GM19239 (cell line): ENCODE data around the gene MAPK12.

ENCODE experiments used
- DNase-seq: peaks from one replicate; pipeline ENCODE4 v3.0.0; 2011; ENCODE audit warnings: low spot score; ENCODE audit not compliant: insufficient read length
- FAIRE-seq: peaks from 2 replicates; lab custom pipeline; 2011; peaks lifted over from hg19 to GRCh38; lab: Jason Lieb, UNC

The MAPK12 gene

DNA sequence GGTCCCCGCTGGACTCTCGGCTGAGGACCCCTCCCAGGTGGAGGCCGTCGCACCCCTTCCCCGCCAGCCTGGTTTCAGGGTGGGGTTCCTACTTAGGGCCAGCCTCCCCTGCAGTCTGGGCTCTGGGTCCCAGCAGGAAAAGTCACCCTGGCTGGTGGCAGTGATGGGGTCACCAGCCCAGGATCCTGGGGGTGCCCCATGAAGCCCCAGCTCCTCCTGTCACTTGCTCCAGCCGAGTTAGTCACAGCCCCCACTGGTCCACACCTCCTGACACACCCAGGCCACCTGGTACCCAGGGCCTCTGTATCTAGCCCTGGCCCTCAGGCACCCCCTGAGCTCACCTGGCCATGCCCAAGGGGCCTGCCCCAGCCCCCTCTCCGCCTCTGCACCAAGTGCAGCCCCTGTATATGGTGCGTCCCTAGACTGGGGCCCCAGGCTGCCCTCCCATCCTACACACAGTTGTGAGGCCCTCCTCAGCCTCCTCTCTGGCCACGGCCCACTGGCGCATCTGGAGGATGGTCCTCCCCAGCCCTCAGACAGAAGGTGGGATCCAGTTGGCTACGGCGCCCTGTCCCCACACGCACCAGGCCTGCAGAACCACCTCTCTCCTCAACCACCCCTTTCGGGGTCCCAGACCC is 39.3 kb upstream of the MAPK12 start:
- DNase-seq (no peak), FAIRE-seq (no peak)

DNA sequence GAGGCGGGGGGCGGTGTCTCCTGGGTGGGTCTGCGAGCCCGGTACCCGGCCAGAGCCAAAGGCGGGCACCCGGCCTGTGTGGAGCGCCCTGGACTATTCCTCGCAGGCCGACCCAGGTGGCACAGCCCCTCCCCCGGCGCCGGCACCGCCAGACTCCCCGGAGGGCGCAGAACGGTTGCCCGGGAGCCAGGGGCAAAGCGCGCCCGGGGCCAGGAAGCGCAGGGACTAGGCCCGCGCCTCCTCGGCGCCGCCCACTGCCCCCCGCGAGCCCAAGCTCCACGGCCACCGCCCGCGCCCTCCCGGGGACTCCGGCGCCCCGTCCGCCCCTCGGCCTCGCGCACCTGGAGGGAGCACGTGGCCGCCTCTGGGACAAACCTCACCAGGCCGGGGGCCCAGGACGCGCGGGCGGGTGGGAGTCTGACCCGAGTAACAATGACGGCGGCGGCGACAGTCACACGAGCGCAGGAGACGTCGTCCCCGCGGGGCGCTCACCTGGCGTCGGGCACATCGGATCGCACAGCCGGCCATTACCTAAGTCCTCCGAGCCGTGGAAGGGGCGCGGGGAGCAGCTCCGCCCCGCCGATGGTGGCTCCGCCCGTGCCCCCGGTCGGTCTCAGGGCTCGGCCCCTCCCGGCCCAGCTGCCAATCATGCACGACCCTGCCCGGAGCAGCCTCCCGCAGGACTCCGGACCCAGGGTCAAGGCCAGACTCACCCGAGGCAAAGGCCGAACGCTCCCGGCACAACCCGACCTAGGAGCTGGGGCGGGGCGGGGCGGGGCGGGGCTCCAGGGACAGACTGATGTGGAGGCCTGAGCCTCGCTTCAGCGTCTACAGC is 38.5 kb upstream of the MAPK12 start:
- DNase-seq (no peak), FAIRE-seq (no peak)

DNA sequence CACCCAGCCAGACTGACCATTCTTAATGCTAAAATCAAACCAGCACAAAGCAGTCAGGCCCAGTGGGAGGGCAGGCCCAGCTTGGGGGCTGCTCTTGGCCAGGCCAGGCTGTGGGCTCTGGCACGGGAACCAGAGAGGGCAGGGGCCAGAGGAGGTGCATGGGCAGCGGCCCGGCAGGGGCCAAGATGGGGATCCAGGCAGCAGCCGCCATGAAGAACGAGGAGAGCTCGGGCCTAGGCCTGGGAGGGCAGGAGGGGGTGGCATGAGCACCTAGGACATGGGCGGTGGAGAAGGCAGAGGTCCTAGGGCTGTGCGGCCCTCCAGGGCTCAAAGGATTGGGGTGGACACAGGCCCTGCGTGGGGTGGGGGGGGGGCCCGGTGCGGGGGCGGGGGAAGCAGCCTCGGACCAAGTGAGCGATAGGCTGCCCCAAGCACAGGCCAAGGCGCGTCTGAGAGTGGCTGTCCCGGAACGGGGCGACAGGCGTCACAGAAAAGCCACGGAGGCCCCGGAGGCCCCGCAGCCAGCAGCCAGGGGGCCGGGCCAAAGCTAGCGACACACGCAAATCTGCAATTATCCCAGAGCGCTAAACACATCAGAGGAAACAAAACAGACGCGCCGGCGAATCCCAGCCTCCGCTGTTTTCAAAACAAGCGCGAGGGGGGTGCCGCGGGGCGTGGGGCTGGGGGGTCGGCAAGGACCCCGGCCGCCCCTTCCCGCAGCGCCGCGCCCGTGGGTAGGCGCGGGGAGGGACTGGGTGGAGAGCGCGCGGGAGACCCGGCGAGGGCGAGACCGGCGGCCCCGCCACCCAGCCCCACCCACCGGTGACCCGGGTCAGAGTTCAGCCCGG is 37.7 kb upstream of the MAPK12 start:
- DNase-seq (no peak), FAIRE-seq (no peak)

DNA sequence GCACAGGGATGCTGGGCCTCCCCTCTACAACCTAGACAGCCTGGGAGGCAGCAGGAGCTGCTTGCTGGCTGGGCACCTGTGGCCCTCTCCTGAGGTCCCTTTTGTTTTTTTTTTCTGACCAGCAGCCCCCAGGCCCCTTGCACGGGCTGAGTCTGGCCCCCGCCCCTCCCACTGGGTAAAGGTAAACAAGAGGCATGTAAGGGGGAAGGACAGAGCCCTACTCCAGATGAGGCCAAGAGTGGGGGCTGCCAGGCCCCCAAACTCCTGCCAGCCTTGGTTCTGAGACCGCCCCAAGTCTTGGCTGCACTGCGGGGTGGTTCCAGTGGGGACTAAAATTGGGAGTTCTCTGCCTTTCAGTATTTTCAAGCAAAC is 36.8 kb upstream of the MAPK12 start:
- FAIRE-seq: no peak
- no peak for DNase-seq

DNA sequence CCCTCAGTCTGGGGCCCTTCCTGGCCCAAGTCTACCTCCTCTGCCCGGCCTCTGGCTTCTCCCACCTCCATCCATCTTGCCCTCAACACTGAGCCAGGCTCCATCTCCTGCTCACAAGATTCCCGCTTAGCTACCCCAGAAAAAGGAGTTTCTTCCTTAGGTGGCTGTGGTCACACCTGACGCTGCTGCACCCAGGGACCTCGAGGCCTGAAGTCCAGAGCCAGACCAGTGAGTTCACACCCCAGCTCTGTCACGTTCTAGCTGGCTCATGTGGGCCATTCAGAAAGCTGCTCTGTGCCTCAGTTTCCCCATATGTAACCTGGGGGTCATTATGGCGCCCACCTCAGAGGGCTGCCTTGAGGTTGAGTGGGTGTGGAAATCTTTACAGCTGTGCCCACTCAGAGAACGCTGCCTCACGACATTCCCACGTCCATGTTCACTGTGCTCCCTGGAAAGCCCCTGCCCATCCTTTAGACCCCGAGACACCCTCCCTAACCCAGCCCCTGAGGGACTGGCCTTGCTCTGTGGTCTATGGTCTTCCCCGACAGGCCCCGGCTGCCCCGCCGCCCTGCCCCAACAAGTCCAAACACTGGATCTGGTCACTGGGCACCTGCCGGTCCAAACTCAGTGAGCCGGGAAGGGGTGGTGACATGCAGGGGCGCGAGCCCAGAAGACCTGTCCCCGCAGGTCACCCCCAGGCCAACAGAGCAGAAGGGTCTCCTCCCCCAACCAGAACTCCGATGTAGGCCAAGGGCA is 36.2 kb upstream of the MAPK12 start:
- DNase-seq: no peak
- FAIRE-seq: no peak

DNA sequence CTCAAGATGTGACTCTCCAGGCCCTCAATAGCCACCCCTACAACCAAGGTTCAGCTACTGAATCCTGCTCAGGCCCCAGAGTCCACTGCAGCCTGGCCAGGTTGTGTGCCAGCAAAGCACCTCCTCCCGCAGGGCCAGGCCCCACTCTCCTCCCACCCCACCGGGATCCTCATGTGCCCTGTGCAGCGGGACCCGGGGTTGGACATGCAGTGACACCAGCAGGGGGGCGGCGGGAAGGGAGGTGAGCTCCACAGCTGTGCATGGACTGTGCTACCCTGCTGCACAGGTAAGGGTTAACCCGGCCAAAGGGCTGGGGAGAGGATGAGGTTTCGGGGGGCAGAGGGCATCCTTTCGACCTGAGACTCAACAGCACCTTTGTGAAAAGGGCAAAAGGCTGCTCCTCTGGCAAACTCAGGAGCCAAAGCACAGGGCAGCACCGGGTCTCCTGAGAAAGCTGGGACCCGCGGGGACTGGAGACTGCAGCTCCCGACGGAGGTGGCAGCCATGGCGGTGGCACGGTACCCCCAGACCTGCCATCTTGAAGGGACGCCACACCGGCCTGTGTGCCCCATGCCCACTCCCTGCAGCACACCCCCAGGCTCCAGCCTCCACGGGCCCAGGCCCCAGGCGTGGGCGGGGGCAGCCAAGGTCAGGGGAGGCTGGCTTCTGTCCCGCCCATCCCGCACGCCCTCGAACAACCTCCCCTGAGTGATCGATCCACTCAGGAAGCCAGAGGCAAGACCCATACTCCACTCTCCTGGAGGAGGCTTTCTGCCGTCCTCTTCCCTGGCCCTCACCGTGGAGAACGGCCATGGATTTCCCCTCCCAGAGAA is 35.4 kb upstream of the MAPK12 start:
- FAIRE-seq: no peak

DNA sequence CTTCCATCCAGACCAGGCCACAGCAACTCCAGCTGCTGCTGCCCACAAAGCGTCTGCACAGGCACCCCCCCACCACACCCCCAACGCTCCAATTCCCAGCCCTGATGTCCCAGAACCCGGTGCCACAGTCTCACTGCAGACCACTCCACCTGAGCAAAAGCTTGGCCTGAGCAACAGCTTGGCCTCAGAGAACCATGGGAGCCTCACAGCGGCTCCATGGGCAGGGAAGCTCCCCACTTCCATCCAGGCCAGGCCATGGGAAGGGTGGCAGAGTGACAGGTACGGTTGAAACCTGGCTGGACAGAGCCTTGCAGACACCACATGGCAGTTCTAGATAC is 32.8 kb upstream of the MAPK12 start:
- DNase-seq (no peak), FAIRE-seq (no peak)

More for the DNA sequence above, 35.4 kb upstream of the MAPK12 start:
- no peak for DNase-seq

DNA sequence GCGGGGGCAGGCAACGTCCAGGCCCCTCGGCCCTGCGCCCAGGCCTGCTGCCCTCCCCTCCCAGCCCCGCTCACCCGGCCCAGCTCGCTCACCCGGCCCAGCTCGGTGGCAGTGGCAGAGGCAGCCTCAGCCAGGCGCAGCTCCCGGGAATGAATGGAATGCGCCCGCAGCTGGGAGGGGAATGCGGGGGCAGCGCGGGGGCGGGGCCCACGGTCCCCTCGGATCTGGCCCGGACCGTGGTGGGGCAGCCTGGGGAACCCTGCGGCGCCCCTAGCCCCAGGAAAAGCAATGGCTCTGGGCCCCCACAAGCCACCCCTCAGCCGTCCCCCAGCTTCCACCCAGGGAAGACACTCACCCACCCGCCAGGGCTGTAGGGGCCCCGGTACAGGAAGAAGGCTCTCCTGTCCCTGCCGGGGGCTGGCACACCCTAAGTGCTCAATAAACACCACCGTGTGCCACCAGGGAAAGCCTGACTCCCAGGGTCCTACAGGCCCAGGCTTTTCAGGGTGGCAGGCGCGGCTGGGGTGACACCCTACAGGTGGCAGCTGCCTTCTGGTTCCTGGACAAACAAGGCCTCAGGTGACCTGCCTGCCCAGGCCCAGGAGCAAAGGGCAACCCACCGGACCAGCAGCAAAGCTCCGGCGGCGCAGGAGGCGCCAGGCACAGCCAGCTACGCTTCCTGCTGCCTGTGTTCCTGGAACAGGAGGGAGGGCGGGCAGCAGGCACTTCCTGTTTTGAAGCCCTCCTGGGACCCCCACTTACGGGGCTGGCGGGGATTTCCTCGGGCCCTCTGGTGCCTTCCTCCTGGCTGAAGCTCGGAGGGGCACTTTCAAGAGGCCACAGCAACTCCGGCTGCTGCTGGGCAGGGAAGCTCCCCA is 32.2 kb upstream of the MAPK12 start:
- DNase-seq: no peak
- peak; percentile 28 for FAIRE-seq

DNA sequence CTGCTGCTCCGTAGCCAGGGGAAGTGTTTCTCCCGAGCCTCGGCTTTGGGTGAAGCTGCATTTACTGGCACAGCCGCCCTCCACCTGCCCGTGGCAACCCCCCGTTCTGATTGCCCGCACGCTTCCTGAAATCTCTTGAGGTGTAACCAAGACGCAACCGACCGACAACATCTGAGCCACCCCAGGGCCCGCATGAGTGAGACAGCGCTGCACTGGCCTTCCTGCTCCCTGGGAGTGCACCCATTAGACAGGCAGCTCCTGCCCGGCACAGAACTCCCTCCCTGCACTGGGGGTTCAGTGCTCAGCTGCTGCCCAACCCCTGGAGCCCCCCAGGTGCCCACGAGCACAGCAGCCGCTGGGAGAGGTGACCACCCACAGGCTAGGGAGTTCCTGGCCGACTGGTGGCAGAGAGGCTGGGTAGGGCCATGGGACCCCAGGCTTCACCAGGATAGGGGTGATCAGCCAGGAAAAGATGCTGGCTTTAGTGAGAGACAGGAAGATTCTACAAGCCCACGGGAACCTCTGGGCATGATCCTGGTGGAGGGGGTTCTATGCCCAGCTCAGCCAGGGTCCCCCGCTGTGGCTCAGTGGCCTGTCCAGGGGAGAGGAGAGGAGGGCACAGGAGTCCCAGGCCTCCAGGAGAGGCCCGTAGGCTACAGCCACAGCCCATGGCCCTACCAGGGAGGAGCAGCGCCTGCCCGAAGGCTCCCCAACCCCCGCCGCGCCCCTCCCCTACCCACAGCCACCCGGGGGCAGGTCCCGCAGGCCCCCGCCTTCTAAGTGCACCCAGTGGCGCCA is 31.4 kb upstream of the MAPK12 start:
- no peak for DNase-seq
- FAIRE-seq: peak; percentile 71

DNA sequence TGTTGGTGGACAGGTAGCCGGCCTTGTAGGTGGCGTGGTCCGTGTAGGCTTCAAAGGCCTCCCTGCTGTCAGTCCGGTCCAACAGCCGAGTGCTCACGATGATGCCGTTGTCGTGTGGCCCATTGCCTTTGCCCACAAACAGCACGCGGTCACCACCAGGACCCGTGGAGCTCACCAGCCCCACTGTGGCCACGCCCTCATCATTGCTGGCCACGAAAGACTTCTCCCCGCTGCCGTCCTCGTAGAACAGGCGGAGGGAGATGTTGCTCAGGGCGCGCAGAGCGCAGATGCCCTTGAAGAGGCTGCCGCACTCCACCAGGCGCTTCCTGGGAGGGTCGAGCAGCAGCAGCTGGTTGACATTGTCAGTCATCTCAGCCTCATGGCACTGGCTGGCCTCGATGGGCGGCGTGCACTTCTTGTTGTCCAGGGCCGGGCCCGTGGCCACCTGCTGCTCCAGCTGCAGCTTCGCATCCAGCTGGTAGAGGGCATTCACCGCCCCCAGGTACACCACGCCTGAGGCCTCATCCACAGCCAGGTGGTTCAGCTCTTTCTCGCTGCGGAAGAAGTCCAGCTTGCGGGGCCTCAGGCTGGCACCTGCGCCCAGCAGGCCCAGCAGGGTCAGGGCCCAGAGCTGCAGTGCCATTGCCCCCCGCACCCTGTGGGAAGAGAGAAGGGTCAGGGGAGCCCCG is 28.6 kb upstream of the MAPK12 start:
- no peak for FAIRE-seq
- no peak for DNase-seq

DNA sequence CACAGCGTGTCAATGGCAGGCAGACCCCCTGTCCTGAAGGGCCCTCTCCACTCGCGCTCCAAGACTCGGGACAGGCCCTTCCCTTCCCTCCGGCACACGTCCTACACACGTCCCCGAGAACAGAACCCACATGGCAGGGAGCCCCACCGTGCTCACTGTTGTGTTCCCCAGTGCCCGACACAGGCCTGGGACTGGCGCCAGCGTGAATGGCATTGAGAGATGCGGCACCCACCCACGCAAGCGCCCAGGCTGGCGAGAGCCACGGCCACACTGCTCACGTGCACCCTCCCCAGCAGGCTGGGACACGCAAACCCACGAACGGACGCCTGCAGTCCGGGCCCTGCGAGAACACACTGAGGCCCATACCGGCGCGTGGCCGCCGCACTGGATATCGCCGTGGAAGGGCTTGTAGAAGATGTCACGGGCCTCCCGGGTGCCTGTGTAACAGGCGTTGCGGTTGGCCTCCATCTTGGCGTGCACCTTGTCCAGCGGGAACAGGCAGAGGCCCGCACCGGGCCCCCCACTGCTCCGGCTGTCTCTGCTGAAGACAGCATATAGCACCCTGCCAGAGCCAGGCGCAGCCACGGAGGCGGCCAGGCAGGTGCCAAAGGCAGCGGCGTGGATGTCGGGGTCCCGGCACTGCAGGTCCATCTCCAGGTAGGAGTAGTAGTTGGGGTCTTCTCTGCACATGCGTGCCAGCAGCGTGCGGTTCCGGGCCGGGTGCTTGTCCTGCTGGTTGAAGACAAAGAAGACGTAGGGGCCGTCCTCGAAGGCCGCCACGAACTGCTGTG is 27.9 kb upstream of the MAPK12 start:
- DNase-seq (no peak), FAIRE-seq (no peak)

DNA sequence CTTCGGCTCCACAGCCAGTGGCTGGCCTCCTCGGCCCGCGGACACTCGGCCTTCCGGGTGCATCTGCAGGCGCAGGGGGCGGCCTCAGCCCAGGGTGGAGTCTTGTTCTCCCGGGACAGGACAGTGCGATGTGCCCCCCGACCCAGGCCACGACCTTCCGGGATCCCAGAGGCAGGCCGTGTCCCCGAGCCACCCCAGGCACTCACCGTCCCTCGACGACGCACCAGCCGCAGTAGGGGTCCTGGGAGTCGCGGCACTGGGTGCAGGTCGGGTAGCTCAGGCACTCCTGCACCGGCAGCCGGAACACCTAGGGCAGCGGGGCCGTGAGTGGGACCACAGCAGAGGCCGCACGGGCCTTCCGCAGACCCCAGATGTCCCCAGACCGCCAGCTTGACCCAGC is 26.2 kb upstream of the MAPK12 start:
- FAIRE-seq: no peak
- no peak for DNase-seq

DNA sequence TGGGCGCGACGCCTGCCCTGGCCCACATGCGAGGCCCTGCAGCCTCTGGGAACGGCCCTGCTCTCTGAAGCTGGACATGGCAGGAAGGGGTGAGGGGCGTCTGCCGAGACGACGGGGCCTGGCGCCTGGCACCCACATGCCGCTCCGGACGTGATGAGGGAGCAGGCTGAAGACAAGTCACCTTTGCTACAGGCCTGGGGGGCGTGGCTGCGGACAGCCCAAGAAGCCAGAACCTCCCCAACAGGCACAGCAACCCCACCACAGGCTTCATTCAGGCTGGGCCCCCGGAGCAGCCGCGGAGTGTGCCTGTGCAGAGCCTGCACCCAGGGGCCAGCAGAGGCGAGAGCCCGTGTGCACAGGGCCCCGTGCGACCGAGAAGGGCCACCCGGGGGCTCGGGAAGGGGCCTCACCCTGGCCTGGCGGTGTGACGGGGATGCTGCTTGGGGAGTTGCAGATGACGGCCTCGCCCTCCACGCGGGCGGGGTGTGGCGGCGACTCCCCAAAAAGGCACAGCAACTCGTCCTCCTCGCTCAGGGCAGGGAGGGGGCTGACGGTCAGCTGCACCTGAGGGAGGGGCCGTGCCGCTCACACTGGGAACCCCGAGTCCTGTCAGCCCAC is 25.3 kb upstream of the MAPK12 start:
- FAIRE-seq: no peak
- DNase-seq: no peak

DNA sequence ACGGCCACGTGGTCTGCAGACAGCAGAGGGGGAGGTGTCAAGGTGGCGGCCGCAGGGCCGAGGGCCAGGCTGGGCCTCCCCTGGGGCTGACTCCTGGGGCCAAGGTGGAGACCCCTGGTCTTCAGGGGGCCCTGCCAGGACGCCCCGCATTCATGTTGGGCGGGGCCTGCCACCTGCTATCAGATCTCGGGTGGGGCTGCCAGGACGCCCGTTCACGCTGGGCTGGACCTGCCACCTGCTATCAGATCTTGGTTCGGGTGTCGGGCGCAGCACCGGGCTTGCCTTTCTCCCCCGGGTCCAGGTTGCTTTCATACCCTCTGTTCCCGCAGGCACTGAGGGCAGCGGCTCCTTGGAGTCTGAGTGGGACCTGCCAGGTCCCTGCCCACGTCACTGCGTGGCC is 24.8 kb upstream of the MAPK12 start:
- no peak for DNase-seq
- no peak for FAIRE-seq

DNA sequence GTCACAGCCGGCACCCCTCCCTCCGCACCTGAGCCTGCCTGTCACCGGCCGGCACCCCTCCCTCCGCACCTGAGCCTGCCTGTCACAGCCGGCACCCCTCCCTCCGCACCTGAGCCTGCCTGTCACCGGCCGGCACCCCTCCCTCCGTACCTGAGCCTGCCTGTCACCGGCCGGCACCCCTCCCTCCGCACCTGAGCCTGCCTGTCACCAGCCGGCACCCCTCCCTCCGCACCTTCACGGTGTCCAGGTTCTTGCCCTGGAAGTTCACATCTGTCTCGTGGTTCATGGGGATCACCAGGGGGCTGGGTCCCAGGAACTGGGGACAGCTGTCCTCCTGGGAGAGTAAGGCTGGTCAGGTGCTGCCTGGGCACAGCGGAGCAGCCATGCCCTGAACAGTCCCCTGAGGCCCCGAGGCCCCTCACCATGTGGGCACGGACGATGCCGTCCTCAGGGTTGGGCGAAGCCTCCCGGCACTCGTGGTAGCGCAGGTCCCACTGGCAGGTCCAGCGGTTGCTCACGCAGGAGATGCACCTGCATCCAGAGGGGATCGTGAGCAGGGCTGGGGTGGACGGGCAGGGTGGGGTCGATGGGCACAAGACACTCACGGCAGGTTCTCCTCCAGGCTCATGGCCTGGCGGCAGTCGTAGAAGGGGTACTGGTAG is 24.2 kb upstream of the MAPK12 start:
- no peak for FAIRE-seq

DNA sequence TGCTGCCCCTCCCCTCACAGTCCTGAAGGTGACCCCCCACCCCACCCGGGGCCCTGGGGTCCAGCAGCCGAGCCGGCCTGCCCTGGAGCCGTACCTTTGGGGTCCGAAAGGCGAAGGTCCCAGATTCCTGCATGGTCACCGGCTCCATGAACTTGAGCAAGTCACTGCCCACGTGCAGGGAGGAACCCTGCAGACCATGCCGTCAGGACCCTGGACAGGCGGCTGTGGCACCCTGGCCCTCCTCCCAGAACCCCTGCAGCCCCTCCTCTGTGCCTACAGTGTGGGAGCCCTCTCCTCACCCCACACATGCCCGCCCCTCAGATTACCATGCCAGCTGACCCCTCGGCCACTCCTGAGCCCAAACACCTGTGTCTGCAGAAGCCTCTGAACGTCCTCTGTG is 23.0 kb upstream of the MAPK12 start:
- FAIRE-seq (no peak), DNase-seq (no peak)

More for the DNA sequence above, 24.2 kb upstream of the MAPK12 start:
- DNase-seq: no peak
